ENCODE data around the gene SERPINB11. TPM values are rescaled to one million over a fixed set of nuclear protein-coding genes. Genes with fewer than 3 reads are reported as not detected.
"Not testable (repeated sequence)": the region's sequence is repeated elsewhere in the genome, so short reads cannot be mapped to it uniquely, and the experiment has no call there.

The SERPINB11 gene
- not detected for polyA plus RNA-seq (2012; ENCODE audit: insufficient read depth, insufficient read length, low read depth)

GRCh38 chr18:63702660-63703059 lies at the start of gene SERPINB11:
SERPINB11 (plus strand) TSS chr18:63702960; CDS start chr18:63710194, 7,234 bp downstream.
- H3K4me1 ChIP-seq = no peaks in the 10 kb centered on the region
- DNase-seq = no peak
- no peaks in the 10 kb centered on the region for H3K9me3 ChIP-seq
- H3K4me3 ChIP-seq (ENCODE audit: low read depth, low read length) = no peak within 1 kb of the TSS
- H3K27me3 ChIP-seq = no peaks in the 10 kb centered on the region
- H3K36me3 ChIP-seq = no peaks in the 10 kb centered on the region
- TF ChIP-seq CTCF (IDR thresholded peaks at IDR 0.05; ENCODE audit: low read depth, low read length) = no peak

- not testable (repeated sequence) for H3K4me1 ChIP-seq; H3K9me3 ChIP-seq; H3K27me3 ChIP-seq; H3K36me3 ChIP-seq; DNase-seq; H3K4me3 ChIP-seq (ENCODE audit: low read depth, low read length)
Observed at GRCh38 chr18:63658920-63659319, 43.8 kb upstream of the SERPINB11 start.

- H3K9me3 ChIP-seq; H3K27me3 ChIP-seq; H3K4me3 ChIP-seq (ENCODE audit: low read depth, low read length); H3K4me1 ChIP-seq; DNase-seq; H3K36me3 ChIP-seq: not testable (repeated sequence)
Observed at GRCh38 chr18:63661750-63662149, 41.0 kb upstream of the SERPINB11 start, which contains the start of gene SERPINB3. SERPINB3 (minus strand) TSS chr18:63661893; CDS start chr18:63661216, 677 bp downstream.

GRCh38 chr18:63664571-63664970 lies 38.2 kb upstream of the SERPINB11 start:
- DNase-seq = no peak
- Histone ChIP-seq H3K27me3 (no peaks in the 10 kb centered on the region), H3K4me1 (no peaks in the 10 kb centered on the region), H3K36me3 (no peaks in the 10 kb centered on the region), H3K4me3 (ENCODE audit: low read depth, low read length) (no peak overlapping the region), H3K9me3 (no peaks in the 10 kb centered on the region)
- TF ChIP-seq CTCF (IDR thresholded peaks at IDR 0.05; ENCODE audit: low read depth, low read length) = no peak

GRCh38 chr18:63676526-63677323 lies 26.0 kb upstream of the SERPINB11 start:
- Histone ChIP-seq H3K27me3 (no peaks in the 10 kb centered on the region), H3K4me3 (ENCODE audit: low read depth, low read length) (no peak overlapping the region), H3K4me1 (no peaks in the 10 kb centered on the region), H3K36me3 (no peaks in the 10 kb centered on the region), H3K9me3 (no peaks in the 10 kb centered on the region)
- DNase-seq = no peak
- TF ChIP-seq CTCF (IDR thresholded peaks at IDR 0.05; ENCODE audit: low read depth, low read length) = no peak

GRCh38 chr18:63677500-63678225 lies 25.1 kb upstream of the SERPINB11 start:
- no peaks in the 10 kb centered on the region for H3K4me1 ChIP-seq
- no peaks in the 10 kb centered on the region for H3K36me3 ChIP-seq
- H3K27me3 ChIP-seq = no peaks in the 10 kb centered on the region
- no peak for DNase-seq
- no peak for TF ChIP-seq CTCF (IDR thresholded peaks at IDR 0.05; ENCODE audit: low read depth, low read length)
- no peaks in the 10 kb centered on the region for H3K9me3 ChIP-seq
- H3K4me3 ChIP-seq (ENCODE audit: low read depth, low read length) = no peak overlapping the region
